ENCODE measurements around the gene FGD4. TPM values are rescaled to one million over a fixed set of nuclear protein-coding genes. Genes with fewer than 3 reads are reported as not detected.

Gene FGD4
- total RNA-seq, 1 experiment from 2014 or later, result 37.4 TPM

- no peak for TF ChIP-seq CTCF (IDR thresholded peaks at IDR 0.05; ENCODE audit: unreplicated experiment)
- H3K27ac Mint-ChIP-seq (ENCODE audit: unreplicated experiment), result peak overlapping the region; percentile 12
- intact Hi-C loops (cut with micrococcal nuclease; ENCODE audit: unreplicated experiment), result no loop called here
- peak; percentile 17 for DNase-seq
- peaks cover 49% of the 10 kb centered on the region for H3K4me1 Mint-ChIP-seq (ENCODE audit: low read depth, unreplicated experiment)
- CTCF ChIA-PET, result interaction anchor here (0.6 to 1.4 kb wide), 3 partner anchors 13 to 325 kb away, joined by 3 to 6 read pairs (median 3); no protein-coding TSS in a partner anchor
- no TSS peak for BruUV-seq (replicated peaks)
- peaks cover 20% of the 10 kb centered on the region for H3K36me3 Mint-ChIP-seq (ENCODE audit: insufficient read depth, unreplicated experiment)
- no peaks in the 10 kb centered on the region for H3K27me3 Mint-ChIP-seq (ENCODE audit: unreplicated experiment)
- H3K4me3 Mint-ChIP-seq (ENCODE audit: low read depth, unreplicated experiment), result no peak overlapping the region
- no peaks in the 10 kb centered on the region for H3K9me3 Mint-ChIP-seq (ENCODE audit: low read depth, unreplicated experiment)
Observed at GRCh38 chr12:32566663-32567295, 167.4 kb downstream of the FGD4 start.

- TF ChIP-seq CTCF (IDR thresholded peaks at IDR 0.05; ENCODE audit: unreplicated experiment), result no peak
- CTCF ChIA-PET, result interaction anchor here (1.1 kb wide), 1 partner anchor 14 kb away, joined by 3 read pairs; no protein-coding TSS in a partner anchor
- Mint-ChIP-seq H3K36me3 (ENCODE audit: insufficient read depth, unreplicated experiment) (peaks cover 20% of the 10 kb centered on the region), H3K9me3 (ENCODE audit: low read depth, unreplicated experiment) (no peaks in the 10 kb centered on the region), H3K4me1 (ENCODE audit: low read depth, unreplicated experiment) (peaks cover 51% of the 10 kb centered on the region), H3K4me3 (ENCODE audit: low read depth, unreplicated experiment) (no peak overlapping the region), H3K27ac (ENCODE audit: unreplicated experiment) (peak overlapping the region; percentile 12), H3K27me3 (ENCODE audit: unreplicated experiment) (no peaks in the 10 kb centered on the region)
- DNase-seq, result no peak
- intact Hi-C loops (cut with micrococcal nuclease; ENCODE audit: unreplicated experiment), result no loop called here
- no TSS peak for BruUV-seq (replicated peaks)
Observed at GRCh38 chr12:32567296-32567674, 167.9 kb downstream of the FGD4 start.

GRCh38 chr12:32568228-32568627, 168.9 kb downstream of the FGD4 start:
- no peaks in the 10 kb centered on the region for H3K27me3 Mint-ChIP-seq (ENCODE audit: unreplicated experiment)
- CTCF ChIA-PET, result interaction anchor here (0.6 to 1.0 kb wide), 3 partner anchors 167 to 172 kb away, joined by 3 read pairs; no protein-coding TSS in a partner anchor
- no peak overlapping the region for H3K27ac Mint-ChIP-seq (ENCODE audit: unreplicated experiment)
- BruUV-seq (replicated peaks), result no TSS peak
- no peak for DNase-seq
- intact Hi-C loops (cut with micrococcal nuclease; ENCODE audit: unreplicated experiment), result loop anchor here (2.0 kb wide), 2 partner anchors 33 to 113 kb away; no protein-coding TSS in a partner anchor
- no peak overlapping the region for H3K4me3 Mint-ChIP-seq (ENCODE audit: low read depth, unreplicated experiment)
- TF ChIP-seq CTCF (IDR thresholded peaks at IDR 0.05; ENCODE audit: unreplicated experiment), result no peak
- no peaks in the 10 kb centered on the region for H3K9me3 Mint-ChIP-seq (ENCODE audit: low read depth, unreplicated experiment)
- H3K4me1 Mint-ChIP-seq (ENCODE audit: low read depth, unreplicated experiment), result peaks cover 51% of the 10 kb centered on the region
- peaks cover 20% of the 10 kb centered on the region for H3K36me3 Mint-ChIP-seq (ENCODE audit: insufficient read depth, unreplicated experiment)

GRCh38 chr12:32569259-32569658, 169.9 kb downstream of the FGD4 start:
- peaks cover 49% of the 10 kb centered on the region for H3K4me1 Mint-ChIP-seq (ENCODE audit: low read depth, unreplicated experiment)
- H3K9me3 Mint-ChIP-seq (ENCODE audit: low read depth, unreplicated experiment), result no peaks in the 10 kb centered on the region
- peaks cover 15% of the 10 kb centered on the region for H3K36me3 Mint-ChIP-seq (ENCODE audit: insufficient read depth, unreplicated experiment)
- intact Hi-C loops (cut with micrococcal nuclease; ENCODE audit: unreplicated experiment), result loop anchor here (2.0 kb wide), 2 partner anchors 34 to 114 kb away; no protein-coding TSS in a partner anchor
- peak overlapping the region; percentile 2 for H3K4me3 Mint-ChIP-seq (ENCODE audit: low read depth, unreplicated experiment)
- BruUV-seq (replicated peaks), result no TSS peak
- no peaks in the 10 kb centered on the region for H3K27me3 Mint-ChIP-seq (ENCODE audit: unreplicated experiment)
- DNase-seq, result no peak
- peak overlapping the region; percentile 77 for H3K27ac Mint-ChIP-seq (ENCODE audit: unreplicated experiment)
- no peak for TF ChIP-seq CTCF (IDR thresholded peaks at IDR 0.05; ENCODE audit: unreplicated experiment)
- CTCF ChIA-PET, result no interaction called here
